ENCODE data around the gene MET. TPM values are rescaled to one million over a fixed set of nuclear protein-coding genes. Genes with fewer than 3 reads are reported as not detected.
A peak's percentile ranks its signal among the peaks of the same experiment; 100 is the strongest.

Gene MET
- total and polyA plus RNA-seq, 4 donors, result 10.2 to 41.9 (median 25.4) TPM

DNA sequence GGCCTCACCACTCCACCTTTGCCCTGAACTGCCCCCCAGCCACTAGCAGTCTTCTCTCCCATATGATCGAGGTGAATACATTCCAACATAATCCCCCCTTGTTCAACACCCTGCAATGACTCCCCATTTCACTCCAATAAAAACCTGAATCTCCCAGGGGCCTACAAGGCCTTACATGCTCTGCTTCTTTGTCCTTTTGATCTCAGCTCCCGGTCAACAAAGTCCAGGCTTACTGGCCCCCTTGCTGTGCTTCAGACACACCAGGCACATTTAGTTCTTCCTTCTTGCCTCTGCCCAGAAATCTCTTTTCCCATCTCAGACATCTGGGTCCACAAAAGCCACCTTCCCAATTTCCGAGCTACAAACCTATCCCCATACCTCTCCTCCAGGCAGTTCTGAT lies 14.0 kb downstream of the MET start:
- Histone ChIP-seq H3K9me3 (ENCODE audit: control insufficient read depth in 4 of 4, low read length in 3 of 4) (no peaks in the 10 kb centered on the region), H3K27me3 (ENCODE audit: control insufficient read depth in 4 of 4, insufficient read depth in 4 of 4, low read length in 3 of 4) (no peaks in the 10 kb centered on the region), H3K36me3 (ENCODE audit: control insufficient read depth in 4 of 4, insufficient read depth in 3 of 4, low read depth in 1 of 4, low read length in 3 of 4) (no peaks in the 10 kb centered on the region), H3K4me1 (ENCODE audit: control insufficient read depth in 4 of 4, insufficient read depth in 4 of 4, low read length in 3 of 4) (peaks cover 6 to 24% (median 19%) of the 10 kb centered on the region in 4 donors), H3K27ac (ENCODE audit: low read depth in 1 of 2, low read length in 2 of 2) (peak overlapping the region in 1 of 2 donors; percentile 26), H3K9ac (ENCODE audit: low read depth in 1 of 2, low read length in 2 of 2) (no peak overlapping the region), H3K4me3 (ENCODE audit: low read depth in 1 of 3, low read length in 3 of 3) (no peak overlapping the region)
- DNase-seq (ENCODE audit: low spot score), result no peak
- WGBS, result 73% methylated on average over 3 of the region's 3 CpGs
- TF ChIP-seq, protein P1, sequence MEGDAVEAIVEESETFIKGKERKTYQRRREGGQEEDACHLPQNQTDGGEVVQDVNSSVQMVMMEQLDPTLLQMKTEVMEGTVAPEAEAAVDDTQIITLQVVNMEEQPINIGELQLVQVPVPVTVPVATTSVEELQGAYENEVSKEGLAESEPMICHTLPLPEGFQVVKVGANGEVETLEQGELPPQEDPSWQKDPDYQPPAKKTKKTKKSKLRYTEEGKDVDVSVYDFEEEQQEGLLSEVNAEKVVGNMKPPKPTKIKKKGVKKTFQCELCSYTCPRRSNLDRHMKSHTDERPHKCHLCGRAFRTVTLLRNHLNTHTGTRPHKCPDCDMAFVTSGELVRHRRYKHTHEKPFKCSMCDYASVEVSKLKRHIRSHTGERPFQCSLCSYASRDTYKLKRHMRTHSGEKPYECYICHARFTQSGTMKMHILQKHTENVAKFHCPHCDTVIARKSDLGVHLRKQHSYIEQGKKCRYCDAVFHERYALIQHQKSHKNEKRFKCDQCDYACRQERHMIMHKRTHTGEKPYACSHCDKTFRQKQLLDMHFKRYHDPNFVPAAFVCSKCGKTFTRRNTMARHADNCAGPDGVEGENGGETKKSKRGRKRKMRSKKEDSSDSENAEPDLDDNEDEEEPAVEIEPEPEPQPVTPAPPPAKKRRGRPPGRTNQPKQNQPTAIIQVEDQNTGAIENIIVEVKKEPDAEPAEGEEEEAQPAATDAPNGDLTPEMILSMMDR (IDR thresholded peaks at IDR 0.05; ENCODE audit: low read depth, low read length, missing input control), result no peak
- no peak for TF ChIP-seq EGR1 (IDR thresholded peaks at IDR 0.05; ENCODE audit: low read depth in 2 of 2)
- TF ChIP-seq, protein P2, sequence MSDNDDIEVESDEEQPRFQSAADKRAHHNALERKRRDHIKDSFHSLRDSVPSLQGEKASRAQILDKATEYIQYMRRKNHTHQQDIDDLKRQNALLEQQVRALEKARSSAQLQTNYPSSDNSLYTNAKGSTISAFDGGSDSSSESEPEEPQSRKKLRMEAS (IDR thresholded peaks at IDR 0.05), result no peak
- TF ChIP-seq SP1 (IDR thresholded peaks at IDR 0.05), result no peak
- TF ChIP-seq, protein P3, sequence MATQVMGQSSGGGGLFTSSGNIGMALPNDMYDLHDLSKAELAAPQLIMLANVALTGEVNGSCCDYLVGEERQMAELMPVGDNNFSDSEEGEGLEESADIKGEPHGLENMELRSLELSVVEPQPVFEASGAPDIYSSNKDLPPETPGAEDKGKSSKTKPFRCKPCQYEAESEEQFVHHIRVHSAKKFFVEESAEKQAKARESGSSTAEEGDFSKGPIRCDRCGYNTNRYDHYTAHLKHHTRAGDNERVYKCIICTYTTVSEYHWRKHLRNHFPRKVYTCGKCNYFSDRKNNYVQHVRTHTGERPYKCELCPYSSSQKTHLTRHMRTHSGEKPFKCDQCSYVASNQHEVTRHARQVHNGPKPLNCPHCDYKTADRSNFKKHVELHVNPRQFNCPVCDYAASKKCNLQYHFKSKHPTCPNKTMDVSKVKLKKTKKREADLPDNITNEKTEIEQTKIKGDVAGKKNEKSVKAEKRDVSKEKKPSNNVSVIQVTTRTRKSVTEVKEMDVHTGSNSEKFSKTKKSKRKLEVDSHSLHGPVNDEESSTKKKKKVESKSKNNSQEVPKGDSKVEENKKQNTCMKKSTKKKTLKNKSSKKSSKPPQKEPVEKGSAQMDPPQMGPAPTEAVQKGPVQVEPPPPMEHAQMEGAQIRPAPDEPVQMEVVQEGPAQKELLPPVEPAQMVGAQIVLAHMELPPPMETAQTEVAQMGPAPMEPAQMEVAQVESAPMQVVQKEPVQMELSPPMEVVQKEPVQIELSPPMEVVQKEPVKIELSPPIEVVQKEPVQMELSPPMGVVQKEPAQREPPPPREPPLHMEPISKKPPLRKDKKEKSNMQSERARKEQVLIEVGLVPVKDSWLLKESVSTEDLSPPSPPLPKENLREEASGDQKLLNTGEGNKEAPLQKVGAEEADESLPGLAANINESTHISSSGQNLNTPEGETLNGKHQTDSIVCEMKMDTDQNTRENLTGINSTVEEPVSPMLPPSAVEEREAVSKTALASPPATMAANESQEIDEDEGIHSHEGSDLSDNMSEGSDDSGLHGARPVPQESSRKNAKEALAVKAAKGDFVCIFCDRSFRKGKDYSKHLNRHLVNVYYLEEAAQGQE (IDR thresholded peaks at IDR 0.05), result no peak
- TF ChIP-seq GABPA (IDR thresholded peaks at IDR 0.05 in 1 of 2, conservative IDR thresholded peaks at IDR 0.05 in 1 of 2), result no peak
- TF ChIP-seq YY1 (IDR thresholded peaks at IDR 0.05), result no peak
- TF ChIP-seq JUND (IDR thresholded peaks at IDR 0.05), result no peak
- no peak for TF ChIP-seq HNF4A (conservative IDR thresholded peaks at IDR 0.05)
- TF ChIP-seq TAF1 (conservative IDR thresholded peaks at IDR 0.05), result no peak
- no peak for TF ChIP-seq FOXA1 (IDR thresholded peaks at IDR 0.05)
- no peak for TF ChIP-seq HNF4G (IDR thresholded peaks at IDR 0.05)
- TF ChIP-seq RAD21 (IDR thresholded peaks at IDR 0.05), result no peak

DNA sequence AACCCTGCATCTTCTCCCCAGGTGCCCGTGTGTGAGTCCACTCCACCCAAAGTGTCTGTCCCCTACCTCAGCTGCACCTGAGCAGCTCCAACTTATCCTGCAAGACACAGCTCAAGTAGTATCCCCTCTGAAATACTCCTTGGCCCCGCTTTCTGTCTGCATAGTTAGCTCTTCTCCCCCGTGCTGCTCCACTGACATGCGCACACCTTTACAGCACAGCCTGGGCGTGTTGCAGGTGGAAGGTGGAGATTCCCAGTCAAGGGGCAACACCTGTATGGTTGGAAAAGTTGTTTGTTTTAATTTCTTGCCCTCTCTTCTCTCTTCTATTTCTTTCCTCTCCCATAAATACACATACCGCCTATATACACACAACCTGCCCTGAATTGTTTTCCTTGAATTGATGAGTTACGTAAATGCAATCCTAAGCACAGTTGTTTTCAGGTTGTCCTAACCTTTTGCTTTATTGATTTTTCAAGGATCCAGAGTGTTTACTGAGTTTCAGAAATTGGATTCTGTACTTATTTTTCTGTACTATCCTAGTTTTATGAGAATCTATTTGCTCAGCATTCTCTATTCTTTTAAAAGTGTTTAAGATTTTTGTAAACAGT lies 14.9 kb downstream of the MET start:
- no peak overlapping the region for H3K9ac ChIP-seq (ENCODE audit: low read depth in 1 of 2, low read length in 2 of 2)
- DNase-seq (ENCODE audit: low spot score), result no peak
- no peaks in the 10 kb centered on the region for H3K36me3 ChIP-seq (ENCODE audit: control insufficient read depth in 4 of 4, insufficient read depth in 3 of 4, low read depth in 1 of 4, low read length in 3 of 4)
- no peaks in the 10 kb centered on the region for H3K9me3 ChIP-seq (ENCODE audit: control insufficient read depth in 4 of 4, low read length in 3 of 4)
- peaks cover 10 to 28% (median 19%) of the 10 kb centered on the region in 4 donors for H3K4me1 ChIP-seq (ENCODE audit: control insufficient read depth in 4 of 4, insufficient read depth in 4 of 4, low read length in 3 of 4)
- peak overlapping the region; percentile 69 to 73 for H3K27ac ChIP-seq (ENCODE audit: low read depth in 1 of 2, low read length in 2 of 2)
- no peak overlapping the region for H3K4me3 ChIP-seq (ENCODE audit: low read depth in 1 of 3, low read length in 3 of 3)
- TF ChIP-seq, protein P2 (IDR thresholded peaks at IDR 0.05), result no peak
- TF ChIP-seq, protein P4, sequence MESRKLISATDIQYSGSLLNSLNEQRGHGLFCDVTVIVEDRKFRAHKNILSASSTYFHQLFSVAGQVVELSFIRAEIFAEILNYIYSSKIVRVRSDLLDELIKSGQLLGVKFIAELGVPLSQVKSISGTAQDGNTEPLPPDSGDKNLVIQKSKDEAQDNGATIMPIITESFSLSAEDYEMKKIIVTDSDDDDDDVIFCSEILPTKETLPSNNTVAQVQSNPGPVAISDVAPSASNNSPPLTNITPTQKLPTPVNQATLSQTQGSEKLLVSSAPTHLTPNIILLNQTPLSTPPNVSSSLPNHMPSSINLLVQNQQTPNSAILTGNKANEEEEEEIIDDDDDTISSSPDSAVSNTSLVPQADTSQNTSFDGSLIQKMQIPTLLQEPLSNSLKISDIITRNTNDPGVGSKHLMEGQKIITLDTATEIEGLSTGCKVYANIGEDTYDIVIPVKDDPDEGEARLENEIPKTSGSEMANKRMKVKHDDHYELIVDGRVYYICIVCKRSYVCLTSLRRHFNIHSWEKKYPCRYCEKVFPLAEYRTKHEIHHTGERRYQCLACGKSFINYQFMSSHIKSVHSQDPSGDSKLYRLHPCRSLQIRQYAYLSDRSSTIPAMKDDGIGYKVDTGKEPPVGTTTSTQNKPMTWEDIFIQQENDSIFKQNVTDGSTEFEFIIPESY (IDR thresholded peaks at IDR 0.05), result peak; percentile 19
- TF ChIP-seq FOXA2 (IDR thresholded peaks at IDR 0.05), result peak; percentile 67
- peak; percentile 62 to 69 for TF ChIP-seq RXRA (IDR thresholded peaks at IDR 0.05)
- peak; percentile 66 to 73 for TF ChIP-seq HNF4A (conservative IDR thresholded peaks at IDR 0.05)
- TF ChIP-seq NR2F2 (IDR thresholded peaks at IDR 0.05), result no peak
- TF ChIP-seq RAD21 (IDR thresholded peaks at IDR 0.05), result peak in 1 of 2 donors; percentile 49
- no peak for TF ChIP-seq EGR1 (IDR thresholded peaks at IDR 0.05; ENCODE audit: low read depth in 2 of 2)
- TF ChIP-seq, protein P5, sequence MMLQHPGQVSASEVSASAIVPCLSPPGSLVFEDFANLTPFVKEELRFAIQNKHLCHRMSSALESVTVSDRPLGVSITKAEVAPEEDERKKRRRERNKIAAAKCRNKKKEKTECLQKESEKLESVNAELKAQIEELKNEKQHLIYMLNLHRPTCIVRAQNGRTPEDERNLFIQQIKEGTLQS (IDR thresholded peaks at IDR 0.05), result no peak
- no peak for TF ChIP-seq GABPA (IDR thresholded peaks at IDR 0.05 in 1 of 2, conservative IDR thresholded peaks at IDR 0.05 in 1 of 2)
- TF ChIP-seq JUND (IDR thresholded peaks at IDR 0.05), result peak in 1 of 2 donors; percentile 51
- TF ChIP-seq TAF1 (conservative IDR thresholded peaks at IDR 0.05), result no peak
- TF ChIP-seq FOXA1 (IDR thresholded peaks at IDR 0.05), result no peak
- peak; percentile 27 for TF ChIP-seq SP1 (IDR thresholded peaks at IDR 0.05)
- 53% methylated on average over 7 of the region's 7 CpGs for WGBS
- no peaks in the 10 kb centered on the region for H3K27me3 ChIP-seq (ENCODE audit: control insufficient read depth in 4 of 4, insufficient read depth in 4 of 4, low read length in 3 of 4)
